Left lung (tissue), 10 donors: ENCODE measurements around the gene MUC21. TPM values are rescaled to one million over a fixed set of nuclear protein-coding genes. Genes with fewer than 3 reads are reported as not detected.

Source experiments
- ATAC-seq: fragments of 200-7000 bp; cut with Tn5 transposase; one replicate; pipeline ENCODE4 v1.9.1; 2020; ENCODE audit warnings: moderate library complexity
- DNase-seq, 4 donors: peaks; one replicate each; pipeline ENCODE4 v3.0.0-alpha.2; 2013 to 2020
- H3K27ac ChIP-seq, 2 donors: fragments of 200-600 bp; sonication (generic) in 1 of 2; one replicate each; pipeline versions ENCODE4 v1.5.0 to v1.8.0; 2020 to 2021
- H3K27me3 ChIP-seq, 2 donors: fragments of 200-600 bp; sonication (generic) in 1 of 2; one replicate each; pipeline versions ENCODE4 v1.5.0 to v1.8.0; 2020 to 2021
- H3K36me3 ChIP-seq, 2 donors: fragments of 200-600 bp; sonication (generic) in 1 of 2; one replicate each; pipeline versions ENCODE4 v1.5.0 to v1.8.0; 2020 to 2021
- H3K4me1 ChIP-seq, 2 donors: fragments of 200-600 bp; one replicate each; pipeline ENCODE4 v1.8.0; 2021
- H3K4me3 ChIP-seq, 2 donors: fragments of 200-600 bp; sonication (generic) in 1 of 2; one replicate each; pipeline versions ENCODE4 v1.5.0 to v1.8.0; 2020 to 2021; ENCODE audit warnings: mild to moderate bottlenecking in 1 of 2
- H3K9me3 ChIP-seq, 2 donors: fragments of 200-600 bp; sonication (generic) in 1 of 2; one replicate each; pipeline versions ENCODE4 v1.5.0 to v1.8.0; 2020 to 2021
- intact Hi-C, 2 donors: fragments of 100-400 bp; cut with DNase I; formaldehyde crosslinking; loops; one replicate each; pipeline versions ENCODE4 v1.11.2 to v1.14.2; 2022
- polyA plus RNA-seq, 6 donors: library from polyadenylated mRNA; unstranded; fragments of 120-200 nt; gene quantifications; one replicate each; pipeline ENCODE4 v1.2.1, GENCODE V29; 2013; ENCODE audit not compliant: insufficient read length in 6 of 6
- total RNA-seq, 2 donors: library from RNA; stranded (reverse); fragmentation: NEBNext Ultra II Directional; extraction: Animal tissue kit (Norgen Biotek cat#: 25700); gene quantifications; one replicate each; pipeline ENCODE4 v1.2.1, GENCODE V29; 2021
- TF ChIP-seq, protein P1 (sequence below), 2 donors: fragments of 200-600 bp; sonication (generic) in 1 of 2; IDR thresholded peaks; one replicate each; pipeline versions ENCODE4 v1.5.0 to v1.8.0; 2021; ENCODE audit warnings: antibody characterized with exemption in 2 of 2
- donor health status: DM: no; HTN: yes; CAD: no.
- donor health status: DM: no; HTN: no; CAD: no.

The MUC21 gene
- total and polyA plus RNA-seq, 8 donors, result 0.04 to 9.5 (median 4.3) TPM; not detected in 4

DNA sequence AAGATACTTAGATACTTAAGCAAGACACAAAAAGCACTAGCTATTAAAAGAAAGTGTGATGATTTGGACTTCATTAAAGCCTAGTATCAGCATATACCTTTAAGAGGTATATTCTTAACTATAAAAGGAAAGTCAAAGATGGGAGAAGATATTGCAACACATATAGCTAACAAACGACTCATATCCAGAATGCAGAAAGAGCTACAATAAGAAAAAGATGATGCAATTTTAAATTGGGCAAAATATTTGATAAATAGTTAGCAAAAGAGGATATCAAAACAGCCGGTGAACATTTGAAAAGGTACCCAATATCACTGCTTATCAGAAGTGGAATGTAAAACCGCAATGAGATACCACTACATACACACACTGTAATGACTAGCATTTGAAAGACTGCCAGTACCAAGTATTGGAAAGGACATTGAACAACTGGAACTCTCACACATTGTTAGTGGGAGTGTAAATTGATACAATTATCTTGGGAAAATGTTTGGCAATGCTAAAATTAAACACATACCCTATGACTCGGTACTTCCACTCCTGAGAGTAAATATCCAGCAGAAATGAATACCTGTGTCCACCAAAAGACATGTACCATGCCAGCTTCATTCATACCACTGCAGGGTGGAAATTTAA, 52.5 kb downstream of the MUC21 start:
- Histone ChIP-seq H3K9me3 (no peaks in the 10 kb centered on the region), H3K27me3 (no peaks in the 10 kb centered on the region), H3K27ac (no peak overlapping the region), H3K4me3 (no peak overlapping the region), H3K4me1 (no peaks in the 10 kb centered on the region), H3K36me3 (no peaks in the 10 kb centered on the region)
- DNase-seq (no peak), ATAC-seq (no peak)
- TF ChIP-seq, protein P1, sequence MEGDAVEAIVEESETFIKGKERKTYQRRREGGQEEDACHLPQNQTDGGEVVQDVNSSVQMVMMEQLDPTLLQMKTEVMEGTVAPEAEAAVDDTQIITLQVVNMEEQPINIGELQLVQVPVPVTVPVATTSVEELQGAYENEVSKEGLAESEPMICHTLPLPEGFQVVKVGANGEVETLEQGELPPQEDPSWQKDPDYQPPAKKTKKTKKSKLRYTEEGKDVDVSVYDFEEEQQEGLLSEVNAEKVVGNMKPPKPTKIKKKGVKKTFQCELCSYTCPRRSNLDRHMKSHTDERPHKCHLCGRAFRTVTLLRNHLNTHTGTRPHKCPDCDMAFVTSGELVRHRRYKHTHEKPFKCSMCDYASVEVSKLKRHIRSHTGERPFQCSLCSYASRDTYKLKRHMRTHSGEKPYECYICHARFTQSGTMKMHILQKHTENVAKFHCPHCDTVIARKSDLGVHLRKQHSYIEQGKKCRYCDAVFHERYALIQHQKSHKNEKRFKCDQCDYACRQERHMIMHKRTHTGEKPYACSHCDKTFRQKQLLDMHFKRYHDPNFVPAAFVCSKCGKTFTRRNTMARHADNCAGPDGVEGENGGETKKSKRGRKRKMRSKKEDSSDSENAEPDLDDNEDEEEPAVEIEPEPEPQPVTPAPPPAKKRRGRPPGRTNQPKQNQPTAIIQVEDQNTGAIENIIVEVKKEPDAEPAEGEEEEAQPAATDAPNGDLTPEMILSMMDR (IDR thresholded peaks at IDR 0.05), result no peak
- intact Hi-C loops, result no loop called here

DNA sequence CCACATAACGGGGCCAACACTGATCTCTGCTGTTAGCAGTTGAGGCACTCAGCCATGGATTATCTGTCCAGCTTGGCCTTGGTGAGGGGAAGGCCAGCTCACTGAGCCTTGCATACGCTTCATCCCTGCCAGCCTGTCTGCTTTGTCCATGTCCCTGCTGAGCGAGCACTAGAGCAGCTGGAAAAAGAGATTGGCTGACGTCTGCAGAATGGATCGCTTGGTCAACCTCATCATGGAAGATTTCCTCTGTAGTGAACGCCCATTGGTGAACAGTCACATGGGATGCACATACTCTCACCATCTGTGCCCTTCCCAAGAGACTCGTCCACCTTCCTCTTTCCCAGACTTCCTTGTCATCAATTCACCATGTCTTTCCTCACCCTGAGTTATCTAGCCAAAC, 53.7 kb downstream of the MUC21 start:
- no peak overlapping the region for H3K4me3 ChIP-seq
- no peak overlapping the region for H3K27ac ChIP-seq
- no peak for ATAC-seq
- H3K4me1 ChIP-seq, result no peaks in the 10 kb centered on the region
- no peak for DNase-seq
- no peaks in the 10 kb centered on the region for H3K27me3 ChIP-seq
- H3K36me3 ChIP-seq, result no peaks in the 10 kb centered on the region
- intact Hi-C loops, result no loop called here
- TF ChIP-seq, protein P1 (IDR thresholded peaks at IDR 0.05), result no peak
- H3K9me3 ChIP-seq, result no peaks in the 10 kb centered on the region

GRCh38 chr6:31037682-31038081, 54.2 kb downstream of the MUC21 start:
- no peak for DNase-seq
- intact Hi-C loops, result no loop called here
- ATAC-seq, result peak; percentile 71
- Histone ChIP-seq H3K4me3 (no peak overlapping the region), H3K27me3 (no peaks in the 10 kb centered on the region), H3K27ac (peak overlapping the region in 1 of 2 donors; percentile 26), H3K4me1 (no peaks in the 10 kb centered on the region), H3K9me3 (no peaks in the 10 kb centered on the region), H3K36me3 (no peaks in the 10 kb centered on the region)
- TF ChIP-seq, protein P1 (IDR thresholded peaks at IDR 0.05), result no peak

- no peaks in the 10 kb centered on the region for H3K4me1 ChIP-seq
- H3K27me3 ChIP-seq, result no peaks in the 10 kb centered on the region
- no peaks in the 10 kb centered on the region for H3K36me3 ChIP-seq
- DNase-seq (no peak), ATAC-seq (no peak)
- intact Hi-C loops, result no loop called here
- TF ChIP-seq, protein P1 (IDR thresholded peaks at IDR 0.05), result no peak
- no peaks in the 10 kb centered on the region for H3K9me3 ChIP-seq
- H3K27ac ChIP-seq, result no peak overlapping the region
- H3K4me3 ChIP-seq, result no peak overlapping the region
Observed at GRCh38 chr6:31038559-31038958, 55.0 kb downstream of the MUC21 start.

Other genes starting within 250 kb of the MUC21 start
- 100 to 1,000 TPM; 148 to 206 TPM for gene FLOT1, start 241.0 kb upstream of the MUC21 start, total RNA-seq
- gene FLOT1, start 241.0 kb upstream of the MUC21 start, polyA plus RNA-seq, result 100 to 1,000 TPM; 115 to 135 (median 124) TPM
- gene IER3, start 239.2 kb upstream of the MUC21 start, total RNA-seq, result 10 to 100 TPM; 36.1 to 77.0 TPM
- 10 to 100 TPM in 5 of 6 donors, 1 to 10 TPM in 1; 5.5 to 38.8 (median 12.9) TPM for gene IER3, start 239.2 kb upstream of the MUC21 start, polyA plus RNA-seq
- 100 to 1,000 TPM in 1 of 2 donors, 10 to 100 TPM in 1; 77.9 to 148 TPM for gene DDR1, start 99.2 kb upstream of the MUC21 start, total RNA-seq
- 10 to 100 TPM; 79.5 to 99.9 (median 90.0) TPM for gene DDR1, start 99.2 kb upstream of the MUC21 start, polyA plus RNA-seq
- gene GTF2H4, start 75.5 kb upstream of the MUC21 start, total RNA-seq, result 10 to 100 TPM; 29.5 to 34.2 TPM
- gene GTF2H4, start 75.5 kb upstream of the MUC21 start, polyA plus RNA-seq, result 10 to 100 TPM; 35.5 to 59.5 (median 53.0) TPM
- gene VARS2, start 69.5 kb upstream of the MUC21 start, total RNA-seq, result 10 to 100 TPM; 34.0 to 40.3 TPM
- gene VARS2, start 69.5 kb upstream of the MUC21 start, polyA plus RNA-seq, result 10 to 100 TPM; 42.3 to 54.3 (median 46.9) TPM
- gene SFTA2, start 51.5 kb upstream of the MUC21 start, total RNA-seq, result 100 to 1,000 TPM; 213 to 384 TPM
- gene SFTA2, start 51.5 kb upstream of the MUC21 start, polyA plus RNA-seq, result 10 to 100 TPM in 5 of 6 donors, 1 to 10 TPM in 1; 9.3 to 19.6 (median 15.5) TPM
- 1 to 10 TPM; 2.5 to 4.0 TPM for gene MUCL3, start 42.7 kb upstream of the MUC21 start, total RNA-seq
- gene MUCL3, start 42.7 kb upstream of the MUC21 start, polyA plus RNA-seq, result under 1 TPM; 0.07 to 0.21 (median 0.11) TPM
- under 1 TPM in 1 of 2 donors, not detected in 1; 0.20 TPM for gene MUC22, start 26.8 kb downstream of the MUC21 start, total RNA-seq
- not detected for gene MUC22, start 26.8 kb downstream of the MUC21 start, polyA plus RNA-seq
- gene C6orf15, start 128.9 kb downstream of the MUC21 start, total RNA-seq, result not detected
- not detected for gene C6orf15, start 128.9 kb downstream of the MUC21 start, polyA plus RNA-seq
- 10 to 100 TPM in 1 of 2 donors, 1 to 10 TPM in 1; 3.5 to 11.7 TPM for gene PSORS1C1, start 131.1 kb downstream of the MUC21 start, total RNA-seq
- gene PSORS1C1, start 131.1 kb downstream of the MUC21 start, polyA plus RNA-seq, result under 1 TPM; 0.09 to 0.70 (median 0.51) TPM
- under 1 TPM; 0.13 to 0.61 TPM for gene CDSN, start 136.7 kb downstream of the MUC21 start, total RNA-seq
- not detected for gene CDSN, start 136.7 kb downstream of the MUC21 start, polyA plus RNA-seq
- not detected for gene PSORS1C2, start 155.3 kb downstream of the MUC21 start, total RNA-seq
- under 1 TPM in 2 of 6 donors, not detected in 4; 0.14 to 0.17 TPM for gene PSORS1C2, start 155.3 kb downstream of the MUC21 start, polyA plus RNA-seq
- 10 to 100 TPM; 18.9 to 22.1 TPM for gene CCHCR1, start 174.1 kb downstream of the MUC21 start, total RNA-seq
- gene CCHCR1, start 174.1 kb downstream of the MUC21 start, polyA plus RNA-seq, result 10 to 100 TPM; 33.6 to 38.8 (median 35.9) TPM
- 10 to 100 TPM; 16.7 to 18.0 TPM for gene TCF19, start 174.9 kb downstream of the MUC21 start, total RNA-seq
- 10 to 100 TPM; 15.8 to 26.4 (median 19.0) TPM for gene TCF19, start 174.9 kb downstream of the MUC21 start, polyA plus RNA-seq
- gene POU5F1, start 187.0 kb downstream of the MUC21 start, total RNA-seq, result 1 to 10 TPM; 1.9 TPM
- gene POU5F1, start 187.0 kb downstream of the MUC21 start, polyA plus RNA-seq, result 1 to 10 TPM in 4 of 6 donors, under 1 TPM in 2; 0.37 to 2.0 (median 1.6) TPM